HUES48 (cell line): Measurements from ENCODE around the gene GPN1.

Experiments used
- H3K27ac ChIP-seq: one replicate; pipeline ENCODE4 v1.7.0; 2013; ENCODE audit warnings: low read depth, low read length, inconsistent platforms
- H3K27me3 ChIP-seq: 2 replicates; pipeline ENCODE4 v1.6.1; 2013; ENCODE audit warnings: mild to moderate bottlenecking, low read length; ENCODE audit not compliant: control insufficient read depth, insufficient read depth
- H3K36me3 ChIP-seq: 2 replicates; pipeline ENCODE4 v1.6.1; 2013; ENCODE audit warnings: low read length; ENCODE audit not compliant: control insufficient read depth, insufficient read depth
- H3K4me1 ChIP-seq: 2 replicates; pipeline ENCODE4 v1.6.1; 2013; ENCODE audit warnings: mild to moderate bottlenecking, low read length; ENCODE audit not compliant: control insufficient read depth, insufficient read depth
- H3K4me3 ChIP-seq: 2 replicates; pipeline ENCODE4 v1.5.1; 2013; ENCODE audit warnings: mild to moderate bottlenecking, low read depth, low read length
- H3K9ac ChIP-seq: 2 replicates; pipeline ENCODE4 v1.6.1; 2013; ENCODE audit warnings: mild to moderate bottlenecking, low read depth, low read length, moderate library complexity
- H3K9me3 ChIP-seq: 2 replicates; pipeline ENCODE4 v1.6.1; 2013; ENCODE audit warnings: low read length; ENCODE audit not compliant: control insufficient read depth, insufficient read depth

Gene GPN1

GRCh38 chr2:27652341-27652740 lies 23.5 kb downstream of the GPN1 start:
- H3K27me3 ChIP-seq = no peaks in the 10 kb centered on the region
- no peak overlapping the region for H3K4me3 ChIP-seq
- H3K27ac ChIP-seq = no peak overlapping the region
- peaks cover 90% of the 10 kb centered on the region for H3K36me3 ChIP-seq
- H3K9ac ChIP-seq = no peak overlapping the region
- no peaks in the 10 kb centered on the region for H3K9me3 ChIP-seq
- peaks cover 9% of the 10 kb centered on the region for H3K4me1 ChIP-seq

GRCh38 chr2:27652790-27653189 lies 23.9 kb downstream of the GPN1 start:
- Histone ChIP-seq H3K9ac (no peak overlapping the region), H3K9me3 (no peaks in the 10 kb centered on the region), H3K36me3 (peaks cover 90% of the 10 kb centered on the region), H3K27me3 (no peaks in the 10 kb centered on the region), H3K4me3 (no peak overlapping the region), H3K4me1 (peaks cover 9% of the 10 kb centered on the region), H3K27ac (no peak overlapping the region)

GRCh38 chr2:27653397-27653796 lies 24.5 kb downstream of the GPN1 start:
- Histone ChIP-seq H3K27ac (no peak overlapping the region), H3K9ac (no peak overlapping the region), H3K9me3 (no peaks in the 10 kb centered on the region), H3K4me3 (no peak overlapping the region), H3K4me1 (peaks cover 9% of the 10 kb centered on the region), H3K27me3 (no peaks in the 10 kb centered on the region), H3K36me3 (peaks cover 90% of the 10 kb centered on the region)

- peaks cover 90% of the 10 kb centered on the region for H3K36me3 ChIP-seq
- no peaks in the 10 kb centered on the region for H3K27me3 ChIP-seq
- no peak overlapping the region for H3K4me3 ChIP-seq
- H3K27ac ChIP-seq = peak overlapping the region; percentile 84
- peaks cover 9% of the 10 kb centered on the region for H3K4me1 ChIP-seq
- H3K9me3 ChIP-seq = no peaks in the 10 kb centered on the region
- 0 out of 2 replicates have a peak overlapping the region, but pooled peaks have one; percentile 7 for H3K9ac ChIP-seq
Observed at GRCh38 chr2:27655155-27655951, 26.5 kb downstream of the GPN1 start.

- H3K27ac ChIP-seq = no peak overlapping the region
- no peaks in the 10 kb centered on the region; the same call in 1 of the 2 replicates for H3K4me1 ChIP-seq
- peaks cover 57% of the 10 kb centered on the region for H3K36me3 ChIP-seq
- H3K4me3 ChIP-seq = no peak overlapping the region
- no peaks in the 10 kb centered on the region for H3K9me3 ChIP-seq
- no peak overlapping the region for H3K9ac ChIP-seq
- no peaks in the 10 kb centered on the region for H3K27me3 ChIP-seq
Observed at GRCh38 chr2:27661371-27661770, 32.5 kb downstream of the GPN1 start.

GRCh38 chr2:27663285-27664153 lies 34.7 kb downstream of the GPN1 start, which contains the start of the genes SLC4A1AP and SUPT7L:
SLC4A1AP (plus strand) TSS chr2:27663889; CDS start chr2:27663915, 26 bp downstream.
SUPT7L (minus strand) TSS chr2:27663614; CDS start chr2:27662192, 1,422 bp downstream.
- Histone ChIP-seq H3K27ac (peak within 1 kb of the TSS; percentile 83), H3K4me1 (no peaks in the 10 kb centered on the region; the same call in 1 of the 2 replicates), H3K4me3 (peak within 1 kb of the TSS; percentile 96), H3K36me3 (peaks cover 48% of the 10 kb centered on the region), H3K9me3 (no peaks in the 10 kb centered on the region), H3K9ac (peak within 1 kb of the TSS; percentile 89), H3K27me3 (no peaks in the 10 kb centered on the region)

GRCh38 chr2:27664154-27664574 lies 35.3 kb downstream of the GPN1 start:
- peaks cover 51% of the 10 kb centered on the region for H3K36me3 ChIP-seq
- H3K4me1 ChIP-seq = no peaks in the 10 kb centered on the region; the same call in 1 of the 2 replicates
- H3K27me3 ChIP-seq = no peaks in the 10 kb centered on the region
- peak overlapping the region; percentile 96 for H3K4me3 ChIP-seq
- peak overlapping the region; percentile 89 for H3K9ac ChIP-seq
- peak overlapping the region; percentile 83 for H3K27ac ChIP-seq
- no peaks in the 10 kb centered on the region for H3K9me3 ChIP-seq

GRCh38 chr2:27664622-27665363 lies 35.9 kb downstream of the GPN1 start:
- Histone ChIP-seq H3K27me3 (no peaks in the 10 kb centered on the region), H3K4me3 (peak overlapping the region; percentile 96), H3K9ac (no peak overlapping the region), H3K36me3 (peaks cover 50% of the 10 kb centered on the region), H3K9me3 (no peaks in the 10 kb centered on the region), H3K27ac (no peak overlapping the region), H3K4me1 (no peaks in the 10 kb centered on the region; the same call in 1 of the 2 replicates)

GRCh38 chr2:27667446-27667845 lies 38.6 kb downstream of the GPN1 start:
- Histone ChIP-seq H3K27ac (no peak overlapping the region), H3K36me3 (peaks cover 41% of the 10 kb centered on the region), H3K4me3 (no peak overlapping the region), H3K9me3 (no peaks in the 10 kb centered on the region), H3K4me1 (no peaks in the 10 kb centered on the region; the same call in 1 of the 2 replicates), H3K27me3 (no peaks in the 10 kb centered on the region), H3K9ac (no peak overlapping the region)

GRCh38 chr2:27671235-27671634 lies 42.4 kb downstream of the GPN1 start:
- Histone ChIP-seq H3K36me3 (peaks cover 71% of the 10 kb centered on the region), H3K27me3 (no peaks in the 10 kb centered on the region), H3K27ac (no peak overlapping the region), H3K4me1 (no peaks in the 10 kb centered on the region), H3K4me3 (no peak overlapping the region), H3K9ac (no peak overlapping the region), H3K9me3 (no peaks in the 10 kb centered on the region)
